OCI-M2 (cell line): ENCODE results near the gene SNAPC4.
"Not testable (repeated sequence)": the region's sequence is repeated elsewhere in the genome, so short reads cannot be mapped to it uniquely, and the experiment has no call there.

Source experiments
- DNase-seq: peaks from one replicate; lab custom pipeline; 2025; ENCODE audit not compliant: unreplicated experiment; lab: John Stamatoyannopoulos, UW

SNAPC4 gene

GRCh38 chr9:136433849-136434579 is 34.0 kb upstream of the SNAPC4 start:
- no peak for DNase-seq

GRCh38 chr9:136433043-136433715 is 33.2 kb upstream of the SNAPC4 start:
- DNase-seq: no peak

GRCh38 chr9:136432591-136432990 is 32.6 kb upstream of the SNAPC4 start:
- no peak for DNase-seq

- no peak for DNase-seq
Measured at GRCh38 chr9:136431782-136432350, 31.9 kb upstream of the SNAPC4 start.

- no peak for DNase-seq
Measured at GRCh38 chr9:136430588-136431234, 30.7 kb upstream of the SNAPC4 start.

GRCh38 chr9:136429683-136430491 is 29.9 kb upstream of the SNAPC4 start:
- no peak for DNase-seq

- no peak for DNase-seq
Measured at GRCh38 chr9:136429075-136429628, 29.2 kb upstream of the SNAPC4 start.

GRCh38 chr9:136426787-136427186 is 26.8 kb upstream of the SNAPC4 start:
- DNase-seq: no peak

- DNase-seq: not testable (repeated sequence)
Measured at GRCh38 chr9:136425367-136425766, 25.4 kb upstream of the SNAPC4 start.

- DNase-seq: no peak
Measured at GRCh38 chr9:136424750-136425362, 24.9 kb upstream of the SNAPC4 start.

- no peak for DNase-seq
Measured at GRCh38 chr9:136423432-136424146, 23.6 kb upstream of the SNAPC4 start.

GRCh38 chr9:136422876-136423275 is 22.9 kb upstream of the SNAPC4 start:
- no peak for DNase-seq

GRCh38 chr9:136421791-136422190 is 21.8 kb upstream of the SNAPC4 start:
- no peak for DNase-seq

GRCh38 chr9:136419092-136419420 is 19.1 kb upstream of the SNAPC4 start:
- no peak for DNase-seq

- no peak for DNase-seq
Measured at GRCh38 chr9:136418182-136419091, 18.5 kb upstream of the SNAPC4 start.

GRCh38 chr9:136416914-136417313 is 16.9 kb upstream of the SNAPC4 start:
- DNase-seq: no peak

- no peak for DNase-seq
Measured at GRCh38 chr9:136416427-136416826, 16.5 kb upstream of the SNAPC4 start.

- no peak for DNase-seq
Measured at GRCh38 chr9:136412962-136413361, 13.0 kb upstream of the SNAPC4 start.

- DNase-seq: no peak
Measured at GRCh38 chr9:136411378-136411777, 11.4 kb upstream of the SNAPC4 start.
